Measurements from ENCODE around the gene GCHFR.

DNA sequence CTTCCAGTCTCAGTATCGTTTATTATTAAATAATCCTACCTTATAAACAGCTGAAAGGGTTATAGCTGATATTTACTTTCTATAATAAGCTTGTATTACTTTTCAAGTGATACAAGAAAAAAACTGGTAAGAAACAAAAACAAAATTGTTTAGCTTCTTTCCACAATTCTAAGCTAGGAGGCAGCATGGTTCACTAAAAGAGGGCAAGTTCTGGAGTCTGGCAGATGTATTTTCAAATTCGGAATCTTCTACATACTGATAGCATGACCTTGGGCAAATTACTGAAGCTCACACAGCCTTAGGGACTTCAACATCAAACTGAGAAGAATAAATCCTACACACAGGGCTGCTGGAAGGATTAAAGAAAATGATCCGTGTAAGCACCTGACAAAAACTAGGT is 21.3 kb downstream of the GCHFR start:
- TF ChIP-seq POLR2AphosphoS5 (IDR thresholded peaks at IDR 0.05; ENCODE audit: borderline replicate concordance, low read depth, low read length) = no peak
- no peak for TF ChIP-seq EZH2 (IDR thresholded peaks at IDR 0.05)
- no peak for TF ChIP-seq FOXP2 (optimal IDR thresholded peaks at IDR 0.05; ENCODE audit: control extremely low read depth, extremely low read length, insufficient read depth)

Measured in SK-N-MC (cell line).